Stimulated activated naive CD4-positive, alpha-beta T cell (primary cell): ENCODE measurements around the gene TMUB2.
"Not testable (repeated sequence)": the region's sequence is repeated elsewhere in the genome, so short reads cannot be mapped to it uniquely, and the experiment has no call there.

Experiments
- DNase-seq, 6 experiments: peaks; one replicate each; lab custom pipeline; 2025; lab: John Stamatoyannopoulos, UW

The TMUB2 gene

GRCh38 chr17:44186307-44187130, at the start of gene TMUB2:
TMUB2 (plus strand) TSS chr17:44186972; CDS start chr17:44187709, 737 bp downstream.
- peak; percentile 98 to 100 (median 99) for DNase-seq

GRCh38 chr17:44137891-44138709, 48.7 kb upstream of the TMUB2 start:
- DNase-seq, result no peak

- not testable (repeated sequence) for DNase-seq
These were observed 42.9 kb upstream of the TMUB2 start for GRCh38 chr17:44143921-44144320.

- no peak for DNase-seq
These were observed 41.6 kb upstream of the TMUB2 start for GRCh38 chr17:44144966-44145739.

- DNase-seq, result no peak
These were observed 40.1 kb upstream of the TMUB2 start for GRCh38 chr17:44146375-44147346.

GRCh38 chr17:44147812-44148211, 39.0 kb upstream of the TMUB2 start:
- no peak for DNase-seq

GRCh38 chr17:44149066-44149465, 37.7 kb upstream of the TMUB2 start:
- not testable (repeated sequence) for DNase-seq

- DNase-seq, result no peak
These were observed 36.9 kb upstream of the TMUB2 start for GRCh38 chr17:44149750-44150329.

- DNase-seq, result no peak
These were observed 33.9 kb upstream of the TMUB2 start for GRCh38 chr17:44152875-44153274.

GRCh38 chr17:44155488-44155887, 31.3 kb upstream of the TMUB2 start:
- DNase-seq, result no peak

- no peak for DNase-seq
These were observed 27.1 kb upstream of the TMUB2 start for GRCh38 chr17:44159519-44160210.

GRCh38 chr17:44164476-44164875, 22.3 kb upstream of the TMUB2 start:
- no peak for DNase-seq

- DNase-seq, result no peak
These were observed 19.5 kb upstream of the TMUB2 start for GRCh38 chr17:44167181-44167861.

- DNase-seq, result no peak
These were observed 16.7 kb upstream of the TMUB2 start for GRCh38 chr17:44170135-44170498.

GRCh38 chr17:44170499-44171201, 16.1 kb upstream of the TMUB2 start, which contains the start of gene ASB16:
ASB16 (plus strand) TSS chr17:44170704; CDS start chr17:44170790, 86 bp downstream.
- DNase-seq, result no peak

GRCh38 chr17:44171931-44172455, 14.8 kb upstream of the TMUB2 start:
- no peak for DNase-seq

- no peak for DNase-seq
These were observed 12.3 kb upstream of the TMUB2 start for GRCh38 chr17:44174427-44174826.

- no peak for DNase-seq
These were observed 10.5 kb upstream of the TMUB2 start for GRCh38 chr17:44176257-44176656.
